Measurements from ENCODE around the gene TCEAL7.

TCEAL7 gene

DNA sequence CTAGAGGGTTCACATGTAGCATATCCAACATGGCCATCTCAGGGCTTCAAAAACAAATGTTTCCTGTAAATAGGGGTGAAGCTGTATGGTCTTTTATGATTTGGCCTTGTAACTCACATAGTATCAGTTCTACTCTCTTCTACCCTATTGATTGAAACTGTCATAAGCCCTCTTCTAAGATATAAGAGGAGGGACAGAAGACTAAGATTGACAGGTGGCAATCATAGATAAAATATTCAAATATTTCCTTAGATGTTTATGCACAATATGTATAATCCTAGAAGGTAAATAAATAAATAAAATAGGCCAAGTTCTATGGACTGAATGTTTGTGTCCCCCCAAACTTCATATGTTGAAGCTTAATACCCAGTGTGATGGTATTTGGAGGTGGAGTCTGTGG, 39.4 kb downstream of the TCEAL7 start:
- DNase-seq: no peak

DNA sequence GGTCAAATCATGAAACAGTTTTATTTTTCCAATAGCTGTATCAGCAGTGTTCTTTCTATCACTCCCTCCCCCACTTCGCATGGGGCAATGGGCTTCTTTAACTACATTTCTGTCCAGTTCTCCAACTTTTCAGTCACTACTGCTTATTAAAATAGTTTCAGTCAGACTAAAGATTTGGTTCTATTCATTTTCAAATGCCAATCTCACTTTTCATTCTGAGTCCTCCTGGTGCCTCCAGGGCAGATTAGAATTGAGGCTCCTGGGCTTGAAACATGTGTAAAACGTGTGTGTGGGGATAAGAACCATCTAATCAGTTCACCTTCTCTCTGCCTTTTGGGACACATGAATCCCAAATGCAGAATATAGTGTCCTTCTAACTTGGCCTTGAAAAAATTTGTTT, 42.8 kb downstream of the TCEAL7 start:
- no peak for DNase-seq

DNA sequence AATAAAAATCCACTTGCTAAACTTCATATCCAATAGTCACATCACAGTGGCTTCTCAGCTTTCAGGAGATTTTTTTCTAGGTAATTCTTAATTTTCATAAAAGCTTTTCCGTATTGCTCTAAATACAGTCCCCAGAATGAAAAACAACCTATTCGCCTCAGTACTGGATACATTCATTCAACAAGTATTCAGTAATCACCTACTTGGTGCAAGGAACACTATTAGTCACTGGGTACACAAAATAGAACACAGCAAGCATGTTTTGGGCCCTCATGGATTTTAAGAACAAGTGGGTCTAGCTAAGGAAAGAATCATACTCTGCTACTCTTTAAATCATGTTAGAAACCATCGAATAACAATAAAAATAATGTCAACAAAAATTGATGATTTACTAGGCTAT, 43.5 kb downstream of the TCEAL7 start:
- no peak for DNase-seq

DNA sequence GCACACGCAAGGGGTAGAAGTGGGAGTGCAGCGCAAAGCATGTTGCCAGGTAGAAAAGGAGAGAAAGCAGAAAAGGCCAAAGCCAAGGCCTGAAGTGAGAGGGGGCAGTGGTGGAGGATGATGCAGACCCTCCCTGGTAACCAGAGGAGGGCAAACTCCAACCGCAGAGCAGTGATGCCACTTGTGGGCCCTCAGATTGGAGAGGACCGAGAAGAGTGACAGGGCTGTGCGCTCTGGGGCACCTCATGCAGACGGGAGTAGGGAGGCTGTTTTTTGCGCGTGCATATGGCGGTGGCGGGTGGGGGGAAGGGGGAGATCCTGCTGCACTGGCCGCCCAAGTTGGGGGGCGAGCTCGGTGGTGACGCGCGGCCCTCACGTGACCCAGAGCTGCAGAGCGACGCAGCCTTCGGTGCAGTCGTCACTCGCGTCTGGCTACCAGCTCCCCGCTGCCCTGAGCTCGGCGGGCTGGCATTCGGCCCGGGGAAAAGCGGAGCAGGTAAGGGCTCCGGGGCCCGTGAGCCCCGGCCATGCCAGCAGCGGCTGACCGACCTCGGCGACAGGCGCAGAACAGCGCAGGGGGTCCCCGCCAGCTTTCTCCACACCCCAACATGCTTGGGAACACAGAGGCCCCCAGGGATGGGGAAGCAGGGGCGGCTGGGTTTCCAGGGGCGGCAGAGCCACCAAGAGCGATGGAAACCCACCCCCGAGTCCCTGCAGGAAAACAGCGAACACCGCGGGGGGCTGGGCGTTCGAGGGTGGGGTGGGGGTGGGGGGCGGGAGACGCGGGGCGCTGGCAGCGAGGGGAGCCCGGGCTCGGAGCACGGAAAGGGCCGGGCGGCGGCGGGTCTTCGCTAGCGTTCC, 46.3 kb downstream of the TCEAL7 start, which contains the start of gene BEX3:
Gene BEX3 (plus strand): TSS at position 421 of the 861 bp plus-strand sequence. CDS start 984 bp downstream, outside the sequence.
- DNase-seq: peak; percentile 78

- peak; percentile 64 for DNase-seq
Measured at GRCh38 chrX:103376979-103377324, 46.9 kb downstream of the TCEAL7 start.

GRCh38 chrX:103378990-103379389, 49.0 kb downstream of the TCEAL7 start:
- no peak for DNase-seq
